Activated naive CD8-positive, alpha-beta T cell treated with anti-CD3 and anti-CD28 coated beads for 36 hours (primary cell): ENCODE results near the gene OXCT1. TPM values are rescaled to one million over a fixed set of nuclear protein-coding genes. Genes with fewer than 3 reads are reported as not detected.
"Not testable (repeated sequence)": the region's sequence is repeated elsewhere in the genome, so short reads cannot be mapped to it uniquely, and the experiment has no call there.

ENCODE experiments used
- DNase-seq: peaks from one replicate; pipeline ENCODE4 v3.0.0; 2021
- H3K27ac Mint-ChIP-seq: one replicate; pipeline ENCODE4 v1.8.0; 2022; ENCODE audit warnings: mild to moderate bottlenecking, moderate library complexity, mixed read lengths
- H3K27me3 Mint-ChIP-seq: one replicate; pipeline ENCODE4 v1.8.0; 2022; ENCODE audit warnings: mild to moderate bottlenecking, mixed read lengths
- H3K36me3 Mint-ChIP-seq: one replicate; pipeline ENCODE4 v1.8.0; 2021; ENCODE audit warnings: mild to moderate bottlenecking, mixed read lengths
- H3K4me1 Mint-ChIP-seq: one replicate; pipeline ENCODE4 v1.8.0; 2021; ENCODE audit warnings: mixed read lengths
- H3K4me3 Mint-ChIP-seq: one replicate; pipeline ENCODE4 v1.8.0; 2022; ENCODE audit warnings: mild to moderate bottlenecking, moderate library complexity, mixed read lengths
- H3K9me3 Mint-ChIP-seq: one replicate; pipeline ENCODE4 v1.8.0; 2022; ENCODE audit warnings: mixed read lengths
- total RNA-seq, 2 experiments: library from RNA; stranded (reverse); gene quantifications; one replicate each; pipeline ENCODE4 v1.2.3, GENCODE V29; 2021

OXCT1 gene
- total RNA-seq, 2 experiments from 2014 or later: 77.5 to 80.6 TPM

DNA sequence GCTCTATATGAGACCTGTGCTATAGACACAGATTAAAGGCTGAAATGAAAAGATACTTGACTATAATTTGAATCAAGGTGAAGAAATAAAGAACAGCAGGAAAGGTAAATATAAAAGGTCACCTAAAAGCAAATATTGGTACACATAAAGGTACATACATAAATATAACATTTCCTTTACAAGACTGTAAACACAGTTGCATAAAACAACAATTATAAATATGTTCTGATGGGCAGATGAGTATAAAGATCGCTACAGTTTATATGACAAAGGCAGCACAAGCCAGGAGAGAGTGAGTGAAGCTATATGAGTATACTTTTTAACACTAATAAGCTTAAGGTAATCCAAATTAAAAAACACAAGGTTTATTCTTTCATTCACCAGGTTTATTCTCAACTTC is 114.5 kb downstream of the OXCT1 start:
- no peak overlapping the region for H3K27ac Mint-ChIP-seq
- no peaks in the 10 kb centered on the region for H3K27me3 Mint-ChIP-seq
- H3K4me1 Mint-ChIP-seq: peaks cover 13% of the 10 kb centered on the region
- no peaks in the 10 kb centered on the region for H3K9me3 Mint-ChIP-seq
- no peak overlapping the region for H3K4me3 Mint-ChIP-seq
- peaks cover 55% of the 10 kb centered on the region for H3K36me3 Mint-ChIP-seq
- DNase-seq: no peak

DNA sequence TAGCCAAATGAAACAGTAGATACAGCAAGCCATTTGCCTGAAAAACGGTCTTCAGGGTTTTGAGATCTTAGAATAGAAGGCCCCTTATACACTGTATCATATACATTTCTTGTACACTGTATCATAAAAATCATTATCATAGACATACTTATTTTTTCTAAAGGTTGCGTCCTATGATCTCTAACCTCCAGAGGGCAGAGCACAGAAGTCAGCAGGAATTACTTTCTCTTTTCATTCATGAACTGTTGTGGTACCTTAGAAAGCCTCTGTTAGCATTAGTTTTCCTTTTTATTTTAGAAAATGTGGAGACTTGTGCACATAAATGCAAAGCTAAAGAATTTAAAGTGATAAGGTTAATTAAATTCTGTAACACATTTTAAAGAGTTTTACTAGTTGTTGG is 115.4 kb downstream of the OXCT1 start:
- Mint-ChIP-seq H3K4me1 (peaks cover 19% of the 10 kb centered on the region), H3K36me3 (peaks cover 61% of the 10 kb centered on the region), H3K27ac (no peak overlapping the region), H3K9me3 (no peaks in the 10 kb centered on the region), H3K27me3 (no peaks in the 10 kb centered on the region), H3K4me3 (no peak overlapping the region)
- no peak for DNase-seq

DNA sequence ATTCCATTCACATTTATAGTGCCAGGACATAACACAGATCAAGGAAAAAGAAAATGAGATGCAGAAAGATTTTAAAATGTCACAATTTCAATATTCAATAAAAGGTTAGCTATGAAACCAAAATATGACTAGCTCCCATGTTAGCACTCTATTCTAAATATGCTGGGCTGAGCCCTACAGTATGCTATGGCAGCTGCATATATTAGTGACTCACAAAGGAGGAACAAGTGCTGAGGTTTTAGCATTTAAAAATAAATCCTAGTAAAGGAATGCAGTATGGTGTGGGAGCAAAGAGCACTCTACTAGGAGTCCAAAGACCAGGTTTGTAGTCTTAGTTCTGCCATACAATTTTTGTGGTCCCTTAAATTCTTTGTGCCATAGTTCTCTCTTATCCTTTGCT is 118.4 kb downstream of the OXCT1 start:
- Mint-ChIP-seq H3K4me3 (no peak overlapping the region), H3K4me1 (peaks cover 24% of the 10 kb centered on the region), H3K27me3 (no peaks in the 10 kb centered on the region), H3K9me3 (no peaks in the 10 kb centered on the region), H3K36me3 (peaks cover 43% of the 10 kb centered on the region), H3K27ac (peak overlapping the region; percentile 53)
- DNase-seq: no peak

DNA sequence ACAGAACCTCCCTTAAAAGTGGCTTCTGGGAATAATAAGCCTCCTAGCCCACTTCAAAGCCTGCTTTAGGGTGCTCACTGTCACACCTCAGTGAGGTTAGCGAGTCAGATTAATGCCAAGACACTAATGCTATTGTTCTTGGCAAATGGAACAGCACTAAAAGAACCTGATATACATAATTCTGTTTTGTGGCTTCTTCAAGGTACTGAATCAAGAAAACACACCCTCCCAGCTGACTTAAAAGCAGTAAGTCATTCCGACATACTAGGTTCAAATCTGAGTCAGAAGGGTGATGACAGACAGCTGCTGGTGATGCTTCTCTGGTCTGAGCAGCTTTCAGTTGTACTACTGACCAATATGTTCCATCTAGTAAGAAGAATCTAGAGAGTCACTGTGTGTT is 121.6 kb downstream of the OXCT1 start:
- no peak overlapping the region for H3K4me3 Mint-ChIP-seq
- no peak overlapping the region for H3K27ac Mint-ChIP-seq
- no peaks in the 10 kb centered on the region for H3K27me3 Mint-ChIP-seq
- peak; percentile 36 for DNase-seq
- H3K4me1 Mint-ChIP-seq: peaks cover 24% of the 10 kb centered on the region
- H3K9me3 Mint-ChIP-seq: peaks cover 3% of the 10 kb centered on the region
- H3K36me3 Mint-ChIP-seq: peaks cover 37% of the 10 kb centered on the region

DNA sequence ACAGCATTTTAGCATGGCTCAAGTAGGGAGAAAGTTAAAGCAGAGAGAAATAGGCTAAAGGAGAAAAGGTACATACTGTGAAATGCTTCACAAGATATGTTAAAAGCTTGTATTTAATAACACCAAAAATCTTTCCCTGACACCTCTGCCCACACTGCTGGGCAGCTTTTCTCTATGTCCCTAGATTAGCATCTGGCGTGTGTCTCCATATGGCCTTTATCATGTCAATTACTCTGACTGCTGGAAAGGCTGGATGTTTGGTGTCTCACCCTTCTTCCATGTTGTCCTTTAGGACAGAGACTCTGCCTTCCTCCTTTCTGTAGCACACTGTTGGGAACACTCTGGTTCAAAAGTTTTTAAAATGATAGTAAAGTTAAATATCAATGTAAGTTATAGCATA is 122.5 kb downstream of the OXCT1 start:
- no peak overlapping the region for H3K4me3 Mint-ChIP-seq
- peaks cover 27% of the 10 kb centered on the region for H3K36me3 Mint-ChIP-seq
- peaks cover 3% of the 10 kb centered on the region for H3K9me3 Mint-ChIP-seq
- no peak overlapping the region for H3K27ac Mint-ChIP-seq
- DNase-seq: no peak
- no peaks in the 10 kb centered on the region for H3K27me3 Mint-ChIP-seq
- peaks cover 23% of the 10 kb centered on the region for H3K4me1 Mint-ChIP-seq

DNA sequence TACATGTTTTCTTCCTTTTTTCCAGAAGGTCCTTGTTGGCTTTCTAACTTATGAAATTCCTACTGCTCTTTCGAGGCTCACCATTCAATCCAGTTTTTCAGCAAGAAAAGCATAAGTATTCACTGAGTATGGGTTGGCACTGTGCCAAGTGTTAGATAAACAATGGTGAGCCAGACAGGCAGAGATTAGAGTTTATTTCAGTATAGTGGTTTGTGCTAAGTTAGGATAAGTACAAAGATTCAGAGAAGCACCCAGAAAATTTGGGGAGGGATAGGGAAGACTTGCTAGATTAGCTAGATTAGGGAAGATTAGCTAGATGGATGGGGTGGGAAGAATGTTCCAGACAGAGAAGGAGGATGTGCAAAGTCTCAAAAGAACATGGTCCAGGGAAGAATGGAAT is 122.9 kb downstream of the OXCT1 start:
- H3K36me3 Mint-ChIP-seq: peaks cover 25% of the 10 kb centered on the region
- no peak overlapping the region for H3K4me3 Mint-ChIP-seq
- H3K27ac Mint-ChIP-seq: no peak overlapping the region
- H3K4me1 Mint-ChIP-seq: peaks cover 21% of the 10 kb centered on the region
- peaks cover 3% of the 10 kb centered on the region for H3K9me3 Mint-ChIP-seq
- H3K27me3 Mint-ChIP-seq: no peaks in the 10 kb centered on the region
- no peak for DNase-seq

DNA sequence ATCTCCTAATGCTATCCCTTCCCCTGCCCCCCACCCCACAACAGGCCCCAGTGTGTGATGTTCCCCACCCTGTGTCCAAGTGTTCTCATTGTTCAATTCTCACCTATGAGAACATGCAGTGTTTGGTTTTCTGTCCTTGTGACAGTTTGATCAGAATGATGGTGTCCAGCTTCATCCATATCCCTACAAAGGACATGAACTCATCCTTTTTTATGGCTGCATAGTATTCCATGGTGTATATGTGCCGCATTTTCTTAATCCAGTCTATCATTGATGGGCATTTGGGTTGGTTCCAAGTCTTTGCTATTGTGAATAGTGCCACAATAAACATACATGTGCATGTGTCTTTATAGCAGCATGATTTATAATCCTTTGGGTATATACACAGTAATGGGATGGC is 127.6 kb downstream of the OXCT1 start:
- not testable (repeated sequence) for DNase-seq, H3K4me1 Mint-ChIP-seq, H3K27me3 Mint-ChIP-seq, H3K27ac Mint-ChIP-seq, H3K4me3 Mint-ChIP-seq, H3K9me3 Mint-ChIP-seq
- peaks cover 35% of the 10 kb centered on the region for H3K36me3 Mint-ChIP-seq

DNA sequence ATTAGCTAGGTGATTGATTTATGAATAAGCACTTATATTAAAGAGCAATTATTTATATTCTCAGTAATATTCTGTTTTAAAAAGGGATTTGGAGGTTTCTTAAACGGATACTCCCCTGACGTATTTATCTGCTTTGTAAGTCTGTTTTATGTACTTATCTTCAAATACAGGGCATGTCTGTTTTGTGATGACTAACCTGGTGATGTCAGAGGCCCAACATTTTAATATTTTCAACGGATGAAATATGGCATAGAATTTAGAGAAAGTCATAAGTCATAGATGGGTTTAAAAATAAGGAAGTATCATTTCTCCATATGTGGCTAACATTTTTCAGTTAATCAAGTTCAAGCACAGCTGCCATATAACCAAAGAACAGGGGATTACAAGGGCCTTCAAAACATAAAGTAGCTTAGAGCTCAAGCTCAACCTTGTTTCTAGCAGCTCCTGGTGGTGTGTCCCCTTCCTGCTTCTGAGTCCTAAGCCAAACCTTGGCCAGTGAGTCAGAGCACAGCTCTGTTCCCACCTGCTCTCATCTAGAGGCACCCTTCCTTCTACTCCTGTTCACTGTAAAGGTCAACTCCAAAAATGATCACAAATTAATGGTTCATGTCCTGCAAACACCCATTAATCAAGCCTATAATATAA is 131.4 kb downstream of the OXCT1 start:
- Mint-ChIP-seq H3K9me3 (no peaks in the 10 kb centered on the region), H3K36me3 (peaks cover 57% of the 10 kb centered on the region), H3K4me3 (no peak overlapping the region), H3K4me1 (peaks cover 7% of the 10 kb centered on the region), H3K27ac (no peak overlapping the region), H3K27me3 (no peaks in the 10 kb centered on the region)
- DNase-seq: no peak

DNA sequence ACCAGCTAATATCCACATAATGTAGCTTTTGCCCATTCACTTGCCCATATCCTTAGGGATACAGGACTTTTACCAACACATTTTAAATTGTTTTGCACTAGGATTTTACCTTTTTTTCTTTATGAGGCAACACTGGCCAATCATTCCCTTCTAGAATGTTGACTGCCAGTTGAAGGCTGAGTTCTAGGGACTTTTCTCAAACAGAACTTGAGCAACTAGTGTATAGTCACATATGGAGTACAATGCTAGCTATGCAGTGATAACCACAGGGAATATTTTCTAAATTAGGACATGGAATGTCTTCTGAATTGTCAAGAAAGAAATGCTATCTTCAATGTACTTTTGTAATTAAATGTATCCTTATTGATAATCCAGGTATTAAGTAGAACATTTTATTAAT is 133.6 kb downstream of the OXCT1 start:
- Mint-ChIP-seq H3K27ac (no peak overlapping the region), H3K4me3 (no peak overlapping the region), H3K4me1 (peaks cover 7% of the 10 kb centered on the region), H3K27me3 (no peaks in the 10 kb centered on the region), H3K36me3 (peaks cover 65% of the 10 kb centered on the region), H3K9me3 (peaks cover under 1% of the 10 kb centered on the region)
- no peak for DNase-seq

DNA sequence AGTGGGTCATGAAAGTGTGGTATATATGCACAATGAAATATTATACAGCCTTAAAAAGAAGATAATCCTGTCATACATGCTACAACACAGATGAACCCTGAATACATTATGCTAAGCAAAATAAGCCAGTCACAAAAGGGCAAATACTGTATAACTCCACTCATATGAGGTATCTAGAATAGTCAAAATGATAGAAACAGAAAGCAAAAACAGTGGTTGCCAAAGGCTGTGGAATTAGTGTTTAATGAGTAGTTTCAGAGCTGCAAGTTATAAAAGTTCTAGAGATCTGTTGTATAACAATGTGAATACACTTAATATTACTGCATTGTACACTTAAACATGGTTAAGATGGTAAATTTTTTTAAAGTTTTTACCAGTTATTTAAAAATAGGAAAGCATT is 135.0 kb downstream of the OXCT1 start:
- Mint-ChIP-seq H3K9me3 (peaks cover 2% of the 10 kb centered on the region), H3K36me3 (peaks cover 65% of the 10 kb centered on the region), H3K4me3 (no peak overlapping the region), H3K27me3 (no peaks in the 10 kb centered on the region), H3K27ac (no peak overlapping the region), H3K4me1 (peaks cover 7% of the 10 kb centered on the region)
- DNase-seq: no peak

DNA sequence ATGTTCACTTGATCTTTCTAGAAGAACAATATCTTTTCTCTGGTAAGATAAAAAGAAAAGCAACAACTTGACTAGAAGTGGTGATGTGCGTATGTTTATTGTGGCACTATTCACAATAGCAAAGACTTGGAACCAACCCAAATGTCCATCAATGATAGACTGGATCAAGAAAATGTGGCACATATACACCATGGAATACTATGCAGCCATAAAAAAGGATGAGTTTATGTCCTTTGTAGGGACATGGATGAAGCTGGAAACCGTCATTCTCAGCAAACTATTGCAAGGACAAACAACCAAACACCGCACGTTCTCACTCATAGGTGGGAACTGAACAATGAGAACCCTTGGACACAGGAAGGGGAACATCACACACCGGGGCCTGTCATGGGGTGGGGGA is 140.8 kb downstream of the OXCT1 start:
- H3K4me3 Mint-ChIP-seq, DNase-seq, H3K27me3 Mint-ChIP-seq, H3K27ac Mint-ChIP-seq, H3K4me1 Mint-ChIP-seq, H3K9me3 Mint-ChIP-seq: not testable (repeated sequence)
- H3K36me3 Mint-ChIP-seq: peaks cover 33% of the 10 kb centered on the region

DNA sequence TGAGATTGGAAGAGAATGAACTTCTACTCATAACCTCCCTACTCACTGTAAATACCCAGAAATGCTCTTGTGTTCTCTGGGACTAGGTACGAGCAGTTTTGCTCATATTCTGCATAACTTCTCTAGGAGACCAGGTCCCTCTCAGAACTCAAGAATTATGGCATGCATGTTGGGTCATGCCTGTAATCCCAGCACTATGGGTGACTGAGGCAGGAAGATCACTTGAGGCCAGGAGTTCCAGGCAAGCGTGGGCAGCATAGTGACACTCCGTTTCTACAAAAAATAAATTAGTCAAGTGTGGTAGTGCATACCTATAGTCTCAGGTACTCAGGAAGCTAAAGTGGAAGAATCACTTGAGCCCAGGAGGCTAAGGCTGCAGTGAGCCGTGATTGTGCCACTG is 141.9 kb downstream of the OXCT1 start:
- no peak overlapping the region for H3K27ac Mint-ChIP-seq
- DNase-seq: no peak
- H3K36me3 Mint-ChIP-seq: peaks cover 30% of the 10 kb centered on the region
- peaks cover 2% of the 10 kb centered on the region for H3K9me3 Mint-ChIP-seq
- H3K27me3 Mint-ChIP-seq: no peaks in the 10 kb centered on the region
- no peaks in the 10 kb centered on the region for H3K4me1 Mint-ChIP-seq
- no peak overlapping the region for H3K4me3 Mint-ChIP-seq

DNA sequence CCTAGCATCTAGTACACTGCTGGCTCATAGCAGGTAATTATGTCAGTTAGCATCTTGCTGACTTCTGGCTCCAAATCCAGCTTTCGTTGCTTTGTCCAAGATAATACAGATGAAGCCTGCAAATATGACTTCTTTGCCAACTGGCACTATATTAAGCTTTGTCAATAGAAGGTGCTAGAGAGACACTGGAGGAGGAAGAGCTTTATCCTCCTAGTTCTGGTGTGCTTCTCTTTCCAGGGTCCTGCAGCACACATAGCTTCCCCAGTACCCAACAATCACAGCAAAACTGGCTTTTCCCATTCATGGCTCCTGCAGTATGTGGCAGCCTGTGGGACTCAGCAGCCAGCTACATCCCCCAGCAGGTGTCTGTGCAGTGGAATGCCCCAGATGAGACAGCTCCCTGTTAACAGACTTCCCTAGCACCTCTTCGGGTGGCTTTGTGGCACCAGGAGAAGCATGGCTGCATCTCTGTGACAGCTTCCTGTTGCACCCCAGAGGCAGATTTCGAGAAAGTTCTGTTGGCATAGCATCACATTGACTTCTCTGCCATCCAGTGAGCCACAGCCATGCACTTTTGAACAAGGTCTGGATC is 147.8 kb downstream of the OXCT1 start:
- H3K36me3 Mint-ChIP-seq: no peaks in the 10 kb centered on the region
- no peak overlapping the region for H3K27ac Mint-ChIP-seq
- H3K27me3 Mint-ChIP-seq: no peaks in the 10 kb centered on the region
- DNase-seq: no peak
- H3K4me3 Mint-ChIP-seq: no peak overlapping the region
- H3K4me1 Mint-ChIP-seq: no peaks in the 10 kb centered on the region
- H3K9me3 Mint-ChIP-seq: no peaks in the 10 kb centered on the region

DNA sequence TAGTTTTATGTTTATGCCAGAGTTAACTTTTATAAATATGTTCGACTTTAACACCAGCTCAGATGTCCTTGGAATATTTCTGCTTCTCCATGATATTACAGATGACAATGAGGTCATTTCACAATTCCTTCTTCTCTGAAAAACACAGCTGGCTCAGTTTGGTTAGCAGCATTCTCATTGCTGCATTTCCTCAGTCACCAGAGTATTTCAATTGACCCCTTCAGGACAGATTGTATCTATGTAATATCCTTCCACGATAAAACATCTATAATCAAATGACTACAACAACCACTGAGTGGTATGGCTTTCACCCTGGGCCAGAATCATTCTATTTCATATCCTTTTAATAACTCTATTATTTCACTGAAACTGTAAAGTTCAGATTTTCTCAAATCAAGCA is 148.7 kb downstream of the OXCT1 start:
- peaks cover 7% of the 10 kb centered on the region for H3K9me3 Mint-ChIP-seq
- H3K36me3 Mint-ChIP-seq: peaks cover 1% of the 10 kb centered on the region
- no peaks in the 10 kb centered on the region for H3K27me3 Mint-ChIP-seq
- DNase-seq: no peak
- no peak overlapping the region for H3K4me3 Mint-ChIP-seq
- no peak overlapping the region for H3K27ac Mint-ChIP-seq
- no peaks in the 10 kb centered on the region for H3K4me1 Mint-ChIP-seq

DNA sequence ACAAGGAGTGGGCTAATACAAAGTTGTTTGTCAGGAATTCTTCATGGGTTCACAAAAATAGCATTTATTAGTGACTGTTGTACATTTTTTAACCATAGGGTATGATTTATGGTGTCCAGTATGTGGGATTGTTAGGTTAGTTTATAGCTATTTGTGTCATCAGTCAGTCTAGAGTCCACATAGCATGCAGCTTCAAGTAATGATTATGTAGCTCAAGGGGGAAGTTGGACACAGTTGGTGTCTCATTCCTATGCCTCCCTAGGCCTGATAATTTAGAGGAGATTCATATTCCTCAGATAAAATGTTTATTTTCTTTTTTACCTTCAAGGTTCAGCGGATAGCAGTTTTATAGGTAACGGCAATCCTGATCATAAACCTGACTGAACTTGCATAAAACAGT is 153.8 kb downstream of the OXCT1 start:
- Mint-ChIP-seq H3K4me1 (no peaks in the 10 kb centered on the region), H3K36me3 (peaks cover 3% of the 10 kb centered on the region)
- no peak for DNase-seq

DNA sequence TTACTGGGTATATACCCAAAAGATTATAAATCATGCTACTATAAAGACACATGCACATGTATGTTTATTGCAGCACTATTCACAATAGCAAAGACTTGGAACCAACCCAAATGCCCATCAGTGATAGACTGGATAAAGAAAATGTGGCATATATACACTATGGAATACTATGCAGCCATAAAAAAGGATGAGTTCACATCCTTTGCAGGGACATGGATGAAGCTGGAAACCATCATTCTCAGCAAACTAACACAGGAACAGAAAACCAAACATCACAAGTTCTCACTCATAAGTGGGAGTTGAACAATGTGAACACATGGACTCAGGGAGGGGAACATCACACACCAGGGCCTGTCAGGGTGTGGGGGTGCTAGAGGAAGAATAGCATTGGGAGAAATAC is 155.8 kb downstream of the OXCT1 start:
- H3K4me3 Mint-ChIP-seq, H3K27ac Mint-ChIP-seq, H3K4me1 Mint-ChIP-seq, DNase-seq, H3K36me3 Mint-ChIP-seq, H3K27me3 Mint-ChIP-seq: not testable (repeated sequence)
- H3K9me3 Mint-ChIP-seq: peaks cover 26% of the 10 kb centered on the region

More for the DNA sequence above, 153.8 kb downstream of the OXCT1 start:
- Mint-ChIP-seq H3K9me3 (peaks cover 24% of the 10 kb centered on the region), H3K27ac (no peak overlapping the region), H3K4me3 (no peak overlapping the region), H3K27me3 (peaks cover 3% of the 10 kb centered on the region)
